Thymus (tissue), 11 donors: Measurements from ENCODE around the gene SHBG. TPM values are rescaled to one million over a fixed set of nuclear protein-coding genes. Genes with fewer than 3 reads are reported as not detected.

Source experiments
- DNase-seq, 9 donors: peaks; one replicate each; pipeline ENCODE4 v3.0.0-alpha.2; 2013; ENCODE audit warnings: low spot score in 9 of 9, low read depth in 6 of 9, missing footprints in 1 of 9
- H3K27ac ChIP-seq, 2 donors: one replicate each; pipeline ENCODE4 v1.5.1; 2013; ENCODE audit warnings: control low read depth in 1 of 2, low read depth in 1 of 2, low read length in 1 of 2, mild to moderate bottlenecking in 1 of 2, moderate library complexity in 1 of 2
- H3K27me3 ChIP-seq, 2 donors: one replicate each; pipeline ENCODE4 v1.5.1; 2013; ENCODE audit warnings: low read length in 1 of 2; ENCODE audit not compliant: control insufficient read depth in 2 of 2, insufficient read depth in 1 of 2
- H3K36me3 ChIP-seq, 2 donors: one replicate each; pipeline ENCODE4 v1.5.1; 2013; ENCODE audit warnings: low read length in 1 of 2, mild to moderate bottlenecking in 1 of 2, moderate library complexity in 1 of 2; ENCODE audit not compliant: control insufficient read depth in 2 of 2, insufficient read depth in 2 of 2
- H3K4me1 ChIP-seq, 2 donors: one replicate each; pipeline ENCODE4 v1.5.1; 2013; ENCODE audit warnings: low read length in 2 of 2; ENCODE audit not compliant: control insufficient read depth in 2 of 2, insufficient read depth in 2 of 2
- H3K4me3 ChIP-seq, 2 donors: one replicate each; pipeline ENCODE4 v1.5.1; 2013; ENCODE audit warnings: low read length in 2 of 2, control low read depth in 1 of 2, mild to moderate bottlenecking in 1 of 2
- H3K9me3 ChIP-seq, 2 donors: one replicate each; pipeline ENCODE4 v1.5.1; 2013; ENCODE audit warnings: low read length in 1 of 2, mild to moderate bottlenecking in 1 of 2; ENCODE audit not compliant: control insufficient read depth in 2 of 2, insufficient read depth in 1 of 2
- WGBS: extraction: QIAGEN DNeasy Blood & Tissue Kit; methylation state at CpG from one replicate; pipeline ENCODE4 v1.1.7; 2013; 5-methylcytosine and 5-hydroxymethylcytosine counted together
- polyA plus RNA-seq: library from polyadenylated mRNA; stranded (reverse); fragments of 200-250 nt; gene quantifications from one replicate; pipeline ENCODE4 v1.2.3, GENCODE V29; 2013
- total RNA-seq: library from RNA; stranded (reverse); fragments of 120-200 nt; gene quantifications from one replicate; pipeline ENCODE4 v1.2.4, GENCODE V29; 2013
- donor health status: healthy.

The SHBG gene
- total and polyA plus RNA-seq, 2 donors: 0.09 to 0.62 TPM

- no peak overlapping the region for H3K27ac ChIP-seq
- 96% methylated on average over 14 of the region's 14 CpGs for WGBS
- H3K36me3 ChIP-seq: peaks cover 59 to 63% of the 10 kb centered on the region in 2 donors
- peaks cover 13 to 16% of the 10 kb centered on the region in 2 donors for H3K9me3 ChIP-seq
- H3K4me3 ChIP-seq: no peak overlapping the region
- no peaks in the 10 kb centered on the region for H3K27me3 ChIP-seq
- DNase-seq: no peak
- H3K4me1 ChIP-seq: no peaks in the 10 kb centered on the region
These were observed 45.0 kb downstream of the SHBG start for GRCh38 chr17:7674934-7675333.

GRCh38 chr17:7676533-7676932, 46.6 kb downstream of the SHBG start:
- no peaks in the 10 kb centered on the region for H3K27me3 ChIP-seq
- 98% methylated on average over 5 of the region's 5 CpGs for WGBS
- peaks cover 45 to 48% of the 10 kb centered on the region in 2 donors for H3K36me3 ChIP-seq
- no peaks in the 10 kb centered on the region for H3K4me1 ChIP-seq
- H3K4me3 ChIP-seq: no peak overlapping the region
- peaks cover 13 to 16% of the 10 kb centered on the region in 2 donors for H3K9me3 ChIP-seq
- DNase-seq: no peak
- H3K27ac ChIP-seq: no peak overlapping the region

- no peaks in the 10 kb centered on the region for H3K27me3 ChIP-seq
- H3K9me3 ChIP-seq: peaks cover 13 to 16% of the 10 kb centered on the region in 2 donors
- H3K4me3 ChIP-seq: no peak overlapping the region
- DNase-seq: no peak
- H3K4me1 ChIP-seq: no peaks in the 10 kb centered on the region
- WGBS: 96% methylated on average over 10 of the region's 10 CpGs
- H3K36me3 ChIP-seq: peaks cover 37 to 42% of the 10 kb centered on the region in 2 donors
- H3K27ac ChIP-seq: no peak overlapping the region
These were observed 47.6 kb downstream of the SHBG start for GRCh38 chr17:7677388-7678067.

Other genes with a start within 250 kb of the SHBG start
- gene TNK1, start 249.0 kb upstream of the SHBG start, total RNA-seq: 1.8 TPM
- gene TNK1, start 249.0 kb upstream of the SHBG start, polyA plus RNA-seq: 7.2 TPM
- gene PLSCR3, start 235.6 kb upstream of the SHBG start, total RNA-seq: 9.3 TPM
- gene PLSCR3, start 235.6 kb upstream of the SHBG start, polyA plus RNA-seq: 32.7 TPM
- 109 TPM for gene TMEM256, start 226.0 kb upstream of the SHBG start, total RNA-seq
- 152 TPM for gene TMEM256, start 226.0 kb upstream of the SHBG start, polyA plus RNA-seq
- gene NLGN2, start 222.3 kb upstream of the SHBG start, total RNA-seq: 0.38 TPM
- 5.6 TPM for gene NLGN2, start 222.3 kb upstream of the SHBG start, polyA plus RNA-seq
- gene SPEM1, start 209.8 kb upstream of the SHBG start, total RNA-seq: not detected
- gene SPEM1, start 209.8 kb upstream of the SHBG start, polyA plus RNA-seq: not detected
- gene SPEM2, start 204.5 kb upstream of the SHBG start, total RNA-seq: not detected
- gene SPEM2, start 204.5 kb upstream of the SHBG start, polyA plus RNA-seq: 0.02 TPM
- gene SPEM3, start 201.3 kb upstream of the SHBG start, total RNA-seq: not detected
- gene SPEM3, start 201.3 kb upstream of the SHBG start, polyA plus RNA-seq: not detected
- gene TMEM102, start 194.7 kb upstream of the SHBG start, total RNA-seq: 6.8 TPM
- 5.1 TPM for gene TMEM102, start 194.7 kb upstream of the SHBG start, polyA plus RNA-seq
- 5.8 TPM for gene FGF11, start 190.6 kb upstream of the SHBG start, total RNA-seq
- 5.5 TPM for gene FGF11, start 190.6 kb upstream of the SHBG start, polyA plus RNA-seq
- gene CHRNB1, start 185.1 kb upstream of the SHBG start, total RNA-seq: 12.9 TPM
- gene CHRNB1, start 185.1 kb upstream of the SHBG start, polyA plus RNA-seq: 18.5 TPM
- 10.9 TPM for gene ZBTB4, start 150.5 kb upstream of the SHBG start, total RNA-seq
- 29.5 TPM for gene ZBTB4, start 150.5 kb upstream of the SHBG start, polyA plus RNA-seq
- not detected for gene SLC35G6, start 148.7 kb upstream of the SHBG start, total RNA-seq
- gene SLC35G6, start 148.7 kb upstream of the SHBG start, polyA plus RNA-seq: 0.09 TPM
- gene POLR2A, start 145.8 kb upstream of the SHBG start, total RNA-seq: 23.5 TPM
- gene POLR2A, start 145.8 kb upstream of the SHBG start, polyA plus RNA-seq: 33.5 TPM
- gene TNFSF12, start 81.1 kb upstream of the SHBG start, total RNA-seq: 4.2 TPM
- 21.3 TPM for gene TNFSF12, start 81.1 kb upstream of the SHBG start, polyA plus RNA-seq
- gene TNFSF13, start 71.4 kb upstream of the SHBG start, total RNA-seq: 6.4 TPM
- gene TNFSF13, start 71.4 kb upstream of the SHBG start, polyA plus RNA-seq: 19.6 TPM
- 54.2 TPM for gene SENP3, start 68.2 kb upstream of the SHBG start, total RNA-seq
- gene SENP3, start 68.2 kb upstream of the SHBG start, polyA plus RNA-seq: 44.7 TPM
- gene CD68, start 50.5 kb upstream of the SHBG start, total RNA-seq: 47.0 TPM
- 124 TPM for gene CD68, start 50.5 kb upstream of the SHBG start, polyA plus RNA-seq
- 57.8 TPM for gene MPDU1, start 46.3 kb upstream of the SHBG start, total RNA-seq
- 48.0 TPM for gene MPDU1, start 46.3 kb upstream of the SHBG start, polyA plus RNA-seq
- 0.94 TPM for gene SOX15, start 40.0 kb upstream of the SHBG start, total RNA-seq
- gene SOX15, start 40.0 kb upstream of the SHBG start, polyA plus RNA-seq: 5.2 TPM
- 33.3 TPM for gene FXR2, start 15.2 kb upstream of the SHBG start, total RNA-seq
- 36.6 TPM for gene FXR2, start 15.2 kb upstream of the SHBG start, polyA plus RNA-seq
- gene SAT2, start 2.3 kb upstream of the SHBG start, total RNA-seq: 31.9 TPM
- 163 TPM for gene SAT2, start 2.3 kb upstream of the SHBG start, polyA plus RNA-seq
- gene ATP1B2, start 20.8 kb downstream of the SHBG start, total RNA-seq: 0.05 TPM
- 1.3 TPM for gene ATP1B2, start 20.8 kb downstream of the SHBG start, polyA plus RNA-seq
- gene TP53, start 57.4 kb downstream of the SHBG start, total RNA-seq: 34.3 TPM
- gene TP53, start 57.4 kb downstream of the SHBG start, polyA plus RNA-seq: 31.9 TPM
- gene WRAP53, start 58.3 kb downstream of the SHBG start, total RNA-seq: 13.2 TPM
- 14.2 TPM for gene WRAP53, start 58.3 kb downstream of the SHBG start, polyA plus RNA-seq
- gene EFNB3, start 75.1 kb downstream of the SHBG start, total RNA-seq: 0.52 TPM
- gene EFNB3, start 75.1 kb downstream of the SHBG start, polyA plus RNA-seq: 0.52 TPM
- 0.14 TPM for gene DNAH2, start 87.6 kb downstream of the SHBG start, total RNA-seq
- gene DNAH2, start 87.6 kb downstream of the SHBG start, polyA plus RNA-seq: 0.07 TPM
- gene KDM6B, start 204.1 kb downstream of the SHBG start, total RNA-seq: 6.3 TPM
- 16.3 TPM for gene KDM6B, start 204.1 kb downstream of the SHBG start, polyA plus RNA-seq
- 1.6 TPM for gene TMEM88, start 224.9 kb downstream of the SHBG start, total RNA-seq
- gene TMEM88, start 224.9 kb downstream of the SHBG start, polyA plus RNA-seq: 29.1 TPM
- gene NAA38, start 227.4 kb downstream of the SHBG start, total RNA-seq: 155 TPM
- 85.3 TPM for gene NAA38, start 227.4 kb downstream of the SHBG start, polyA plus RNA-seq
- 8.2 TPM for gene CYB5D1, start 227.9 kb downstream of the SHBG start, total RNA-seq
- 6.0 TPM for gene CYB5D1, start 227.9 kb downstream of the SHBG start, polyA plus RNA-seq